B cell (primary cell): Measurements from ENCODE around the gene SCG2. TPM values are rescaled to one million over a fixed set of nuclear protein-coding genes. Genes with fewer than 3 reads are reported as not detected.

Experiments used
- ATAC-seq: fragments of 200-7000 bp; cut with Tn5 transposase; one replicate; pipeline ENCODE4 v1.10.0; 2021; ENCODE audit warnings: low read depth, mild to moderate bottlenecking, moderate number of reproducible peaks, moderate library complexity
- CTCF ChIA-PET: fragments of 350-600 bp; sonication (Branson Sonifier 250); formaldehyde crosslinking; loops from one replicate; lab custom pipeline; 2021; ENCODE audit warnings: antibody characterized with exemption, inconsistent platforms; lab: Charles Lee
- POLR2A ChIA-PET: fragments of 350-600 bp; sonication (Branson Sonifier 250); formaldehyde crosslinking; loops from one replicate; lab custom pipeline; 2021; ENCODE audit warnings: antibody characterized with exemption; lab: Charles Lee
- DNase-seq: peaks from one replicate; pipeline ENCODE4 v3.0.0; 2013
- H2AFZ ChIP-seq: 2 replicates; pipeline ENCODE4 v1.6.1; 2012; ENCODE audit warnings: mild to moderate bottlenecking, low read depth, low read length; ENCODE audit not compliant: insufficient read depth, poor library complexity, severe bottlenecking
- H3K27ac ChIP-seq, 2 donors: 1 replicate in 1 of 2; 2 replicates in 1 of 2; pipeline ENCODE4 v1.5.1; 2012 to 2013; ENCODE audit warnings: low read length in 2 of 2, mild to moderate bottlenecking in 2 of 2, moderate library complexity in 1 of 2
- H3K27me3 ChIP-seq, 4 experiments: fragments of 200-600 bp in 1 of 4; sonication (generic) in 1 of 4; replicated peaks in 1 of 4; 1 replicate in 2 of 4; 2 replicates in 2 of 4; pipeline versions ENCODE4 v1.6.1 to v1.7.0; 2013 to 2016; ENCODE audit warnings: low read length in 3 of 4, mild to moderate bottlenecking in 2 of 4, mixed read lengths in 1 of 4, moderate library complexity in 1 of 4; ENCODE audit not compliant: insufficient read depth in 4 of 4, control insufficient read depth in 3 of 4; ENCODE audit errors: control extremely low read depth in 1 of 4
- H3K36me3 ChIP-seq, 2 experiments: replicated peaks in 1 of 2; 1 replicate in 1 of 2; 2 replicates in 1 of 2; pipeline versions ENCODE4 v1.6.1 to v1.7.1; 2013; ENCODE audit warnings: low read length in 1 of 2; ENCODE audit not compliant: insufficient read depth in 2 of 2, control insufficient read depth in 1 of 2; ENCODE audit errors: control extremely low read depth in 1 of 2, extremely low read depth in 1 of 2
- H3K4me1 ChIP-seq, 2 donors: fragments of 200-600 bp in 1 of 2; sonication (generic) in 1 of 2; 1 replicate in 1 of 2; 2 replicates in 1 of 2; pipeline versions ENCODE4 v1.5.1 to v1.6.1; 2013 to 2017; ENCODE audit warnings: low read length in 2 of 2; ENCODE audit not compliant: control insufficient read depth in 2 of 2, insufficient read depth in 2 of 2
- H3K4me2 ChIP-seq: replicated peaks from 2 replicates; pipeline ENCODE3; 2012; ENCODE audit warnings: mild to moderate bottlenecking, low read depth, low read length; ENCODE audit not compliant: poor library complexity, severe bottlenecking
- H3K4me3 ChIP-seq, 5 experiments: fragments of 200-600 bp in 1 of 5; sonication (generic) in 1 of 5; 1 replicate in 3 of 5; 2 replicates in 2 of 5; pipeline versions ENCODE4 v1.5.1 to v1.7.0; 2011 to 2016; ENCODE audit warnings: low read length in 4 of 5, mild to moderate bottlenecking in 4 of 5, low read depth in 2 of 5, control low read depth in 1 of 5, moderate library complexity in 1 of 5; ENCODE audit not compliant: insufficient read depth in 1 of 5; ENCODE audit errors: control extremely low read depth in 1 of 5, extremely low read depth in 1 of 5
- H3K79me2 ChIP-seq: fragments of 200-600 bp; sonication (generic); one replicate; pipeline ENCODE4 v1.6.0; 2016; ENCODE audit warnings: low read length; ENCODE audit not compliant: control insufficient read depth, insufficient read depth
- H3K9ac ChIP-seq: fragments of 200-600 bp; sonication (generic); 2 replicates; pipeline ENCODE4 v1.6.1; 2017; ENCODE audit warnings: mild to moderate bottlenecking, low read length, moderate library complexity
- H3K9me3 ChIP-seq, 3 donors: one replicate each; pipeline versions ENCODE4 v1.6.1 to v1.7.1; 2013; ENCODE audit warnings: low read length in 2 of 3; ENCODE audit not compliant: control insufficient read depth in 2 of 3, insufficient read depth in 1 of 3; ENCODE audit errors: control extremely low read depth in 1 of 3
- H4K20me1 ChIP-seq: 2 replicates; pipeline ENCODE4 v1.6.0; 2012; ENCODE audit warnings: mild to moderate bottlenecking, low read length; ENCODE audit not compliant: insufficient read depth, control insufficient read depth, poor library complexity, severe bottlenecking
- H3K27ac Mint-ChIP-seq: one replicate; pipeline ENCODE4 v1.8.0; 2021; ENCODE audit warnings: mixed read lengths
- H3K27me3 Mint-ChIP-seq: one replicate; pipeline ENCODE4 v1.8.0; 2021; ENCODE audit warnings: mixed read lengths
- H3K4me1 Mint-ChIP-seq: one replicate; pipeline ENCODE4 v1.8.0; 2021; ENCODE audit warnings: mixed read lengths
- H3K4me3 Mint-ChIP-seq: one replicate; pipeline ENCODE4 v1.8.0; 2021; ENCODE audit warnings: mixed read lengths
- H3K9me3 Mint-ChIP-seq: one replicate; pipeline ENCODE4 v1.8.0; 2022; ENCODE audit warnings: mixed read lengths; ENCODE audit not compliant: insufficient read depth
- EZH2 ChIP-seq: IDR thresholded peaks from 2 replicates; pipeline ENCODE4 v1.6.1; 2012; ENCODE audit warnings: borderline replicate concordance, low read depth, mild to moderate bottlenecking, moderate library complexity, low read length; ENCODE audit not compliant: insufficient read depth, poor library complexity, severe bottlenecking
- WGBS: methylation state at CpG from one replicate; pipeline ENCODE4 v1.1.5; 2013; ENCODE audit warnings: missing lambda C conversion rate; ENCODE audit not compliant: insufficient coverage; 5-methylcytosine and 5-hydroxymethylcytosine counted together
- intact Hi-C: fragments of 100-400 bp; cut with micrococcal nuclease; formaldehyde crosslinking; loops from one replicate; pipeline ENCODE4 v1.10.0; 2022
- polyA plus RNA-seq: library from polyadenylated mRNA; depleted of rRNA; stranded (reverse); fragments of >200 nt; gene quantifications from 2 replicates; pipeline ENCODE4 v1.2.3, GENCODE V29; 2012
- total RNA-seq, 2 donors: library from RNA; stranded (reverse); fragments of 120-200 nt in 1 of 2; gene quantifications; 1 replicate in 1 of 2; 2 replicates in 1 of 2; pipeline versions ENCODE4 v1.2.3 to v1.2.4, GENCODE V29; 2013 to 2022
- TF ChIP-seq, protein P1 (sequence below): fragments of 200-600 bp; IDR thresholded peaks from one replicate; pipeline ENCODE4 v1.8.0; 2022; ENCODE audit warnings: antibody characterized with exemption, mild to moderate bottlenecking

SCG2 gene
- total and polyA plus RNA-seq, 2 donors (not counting 1 experiment from before 2014, with no cell fraction given), result 0.12 to 0.44 TPM

DNA sequence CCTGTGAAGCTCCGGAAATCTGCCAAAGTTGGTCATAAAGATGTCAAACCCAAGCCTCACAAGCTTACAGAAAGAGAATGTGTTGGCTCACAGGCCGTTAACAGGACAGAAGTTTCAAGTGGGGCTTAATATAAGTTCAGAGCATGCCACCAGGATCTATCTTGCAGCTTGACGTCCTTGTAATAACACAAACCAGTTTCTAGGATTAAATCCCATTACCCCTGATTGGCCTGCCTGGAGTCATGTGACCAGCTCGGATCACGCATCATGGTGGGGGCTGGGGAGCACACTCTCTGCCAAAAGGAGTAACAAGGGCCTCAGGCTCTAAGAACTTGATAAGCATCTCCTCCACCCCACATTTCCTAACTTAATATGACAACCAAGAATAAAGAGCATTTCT, 38.9 kb upstream of the SCG2 start:
- Histone ChIP-seq H3K27ac (no peak overlapping the region), H3K4me3 (no peak overlapping the region), H3K9ac (no peak overlapping the region), H3K36me3 (no peaks in the 10 kb centered on the region), H3K27me3 (no peaks in the 10 kb centered on the region), H3K4me1 (no peaks in the 10 kb centered on the region), H4K20me1 (no peaks in the 10 kb centered on the region), H3K4me2 (no peak overlapping the region), H3K9me3 (peaks cover 0 to 3% (median 0%) of the 10 kb centered on the region in 3 donors), H2AFZ (no peak overlapping the region), H3K79me2 (no peaks in the 10 kb centered on the region)
- DNase-seq (no peak), ATAC-seq (no peak)
- H3K4me3 Mint-ChIP-seq, result no peak overlapping the region
- 76% methylated on average over 5 of the region's 5 CpGs for WGBS
- ChIA-PET CTCF (no interaction called here), POLR2A (no interaction called here)
- peaks cover 1% of the 10 kb centered on the region for H3K27me3 Mint-ChIP-seq
- peaks cover 5% of the 10 kb centered on the region for H3K9me3 Mint-ChIP-seq
- TF ChIP-seq, protein P1, sequence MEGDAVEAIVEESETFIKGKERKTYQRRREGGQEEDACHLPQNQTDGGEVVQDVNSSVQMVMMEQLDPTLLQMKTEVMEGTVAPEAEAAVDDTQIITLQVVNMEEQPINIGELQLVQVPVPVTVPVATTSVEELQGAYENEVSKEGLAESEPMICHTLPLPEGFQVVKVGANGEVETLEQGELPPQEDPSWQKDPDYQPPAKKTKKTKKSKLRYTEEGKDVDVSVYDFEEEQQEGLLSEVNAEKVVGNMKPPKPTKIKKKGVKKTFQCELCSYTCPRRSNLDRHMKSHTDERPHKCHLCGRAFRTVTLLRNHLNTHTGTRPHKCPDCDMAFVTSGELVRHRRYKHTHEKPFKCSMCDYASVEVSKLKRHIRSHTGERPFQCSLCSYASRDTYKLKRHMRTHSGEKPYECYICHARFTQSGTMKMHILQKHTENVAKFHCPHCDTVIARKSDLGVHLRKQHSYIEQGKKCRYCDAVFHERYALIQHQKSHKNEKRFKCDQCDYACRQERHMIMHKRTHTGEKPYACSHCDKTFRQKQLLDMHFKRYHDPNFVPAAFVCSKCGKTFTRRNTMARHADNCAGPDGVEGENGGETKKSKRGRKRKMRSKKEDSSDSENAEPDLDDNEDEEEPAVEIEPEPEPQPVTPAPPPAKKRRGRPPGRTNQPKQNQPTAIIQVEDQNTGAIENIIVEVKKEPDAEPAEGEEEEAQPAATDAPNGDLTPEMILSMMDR, result no peak
- no peak for TF ChIP-seq EZH2
- H3K27ac Mint-ChIP-seq, result no peak overlapping the region
- H3K4me1 Mint-ChIP-seq, result no peaks in the 10 kb centered on the region
- intact Hi-C loops, result no loop called here

DNA sequence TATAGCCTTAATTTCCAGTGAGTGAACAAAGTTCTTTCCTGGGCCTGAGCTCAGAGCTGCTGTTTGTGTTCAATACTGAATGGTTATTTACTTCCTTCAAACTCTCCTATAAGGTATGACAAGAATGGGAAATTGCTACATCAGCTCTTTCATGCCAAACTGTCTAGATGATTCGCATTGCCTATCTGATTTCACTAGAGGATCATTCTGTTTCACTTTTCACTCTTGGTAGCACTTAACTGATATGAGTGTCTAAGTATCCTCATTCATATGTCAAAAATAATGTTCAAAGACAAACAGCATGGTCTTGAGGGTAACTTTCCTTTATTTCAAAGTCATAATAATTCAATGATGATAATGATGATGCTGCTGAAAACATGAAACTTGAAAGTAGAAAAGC, 32.9 kb upstream of the SCG2 start:
- H3K4me1 Mint-ChIP-seq, result no peaks in the 10 kb centered on the region
- Histone ChIP-seq H3K4me3 (no peak overlapping the region), H3K27ac (no peak overlapping the region), H2AFZ (no peak overlapping the region), H3K9ac (no peak overlapping the region), H4K20me1 (no peaks in the 10 kb centered on the region), H3K4me1 (no peaks in the 10 kb centered on the region), H3K4me2 (no peak overlapping the region), H3K79me2 (no peaks in the 10 kb centered on the region), H3K9me3 (peaks cover 0 to 3% (median 0%) of the 10 kb centered on the region in 3 donors), H3K36me3 (no peaks in the 10 kb centered on the region), H3K27me3 (peaks cover 0 to 3% (median 0%) of the 10 kb centered on the region in 4 experiments)
- ChIA-PET CTCF (interaction anchor here (0.6 kb wide), 1 partner anchor 41 kb away, joined by 3 read pairs; no protein-coding TSS in a partner anchor), POLR2A (no interaction called here)
- H3K4me3 Mint-ChIP-seq, result no peak overlapping the region
- DNase-seq (no peak), ATAC-seq (no peak)
- H3K27me3 Mint-ChIP-seq, result peaks cover 7% of the 10 kb centered on the region
- no peak for TF ChIP-seq EZH2
- TF ChIP-seq, protein P1, result no peak
- no peak overlapping the region for H3K27ac Mint-ChIP-seq
- intact Hi-C loops, result no loop called here
- no CpG with 5 or more reads among the region's 1 CpG for whole genome bisulfite sequencing
- peaks cover 5% of the 10 kb centered on the region for H3K9me3 Mint-ChIP-seq
